SK-N-SH (cell line): ENCODE data around the gene DLEU7.

Source experiments
- EP300 ChIP-seq, 2 experiments: IDR thresholded peaks; 2 replicates each; pipeline versions ENCODE4 v1.4.0 to v1.6.1; 2012; ENCODE audit warnings: borderline replicate concordance in 1 of 2, low read depth in 1 of 2, low read length in 1 of 2
- EZH2phosphoT487 ChIP-seq: fragments of 200-600 bp; sonication (generic); IDR thresholded peaks from 2 replicates; pipeline ENCODE4 v1.6.1; 2017; ENCODE audit warnings: low read depth, mixed run types, mild to moderate bottlenecking, antibody characterized with exemption, moderate library complexity, borderline replicate concordance
- SIN3A ChIP-seq: IDR thresholded peaks from 2 replicates; pipeline ENCODE4 v1.6.1; 2012; ENCODE audit warnings: low read depth, mild to moderate bottlenecking, low read length, moderate library complexity, borderline replicate concordance

GRCh38 chr13:50831512-50831911, 12.0 kb downstream of the DLEU7 start:
- TF ChIP-seq SIN3A (no peak), EZH2phosphoT487 (no peak), EP300 (IDR thresholded peaks at IDR 0.05; ENCODE audit: borderline replicate concordance in 1 of 2, low read depth in 1 of 2, low read length in 1 of 2) (no peak)
